GM12874 (cell line): ENCODE measurements around the gene GRM1.

Experiments
- TF ChIP-seq, protein P1 (sequence below): IDR thresholded peaks from 2 replicates; pipeline ENCODE4 v1.5.1; 2011; ENCODE audit warnings: low read depth, mild to moderate bottlenecking, control low read depth, low read length, moderate library complexity; ENCODE audit not compliant: insufficient read depth

GRM1 gene

GRCh38 chr6:146364816-146365594, 336.1 kb downstream of the GRM1 start:
- TF ChIP-seq, protein P1, sequence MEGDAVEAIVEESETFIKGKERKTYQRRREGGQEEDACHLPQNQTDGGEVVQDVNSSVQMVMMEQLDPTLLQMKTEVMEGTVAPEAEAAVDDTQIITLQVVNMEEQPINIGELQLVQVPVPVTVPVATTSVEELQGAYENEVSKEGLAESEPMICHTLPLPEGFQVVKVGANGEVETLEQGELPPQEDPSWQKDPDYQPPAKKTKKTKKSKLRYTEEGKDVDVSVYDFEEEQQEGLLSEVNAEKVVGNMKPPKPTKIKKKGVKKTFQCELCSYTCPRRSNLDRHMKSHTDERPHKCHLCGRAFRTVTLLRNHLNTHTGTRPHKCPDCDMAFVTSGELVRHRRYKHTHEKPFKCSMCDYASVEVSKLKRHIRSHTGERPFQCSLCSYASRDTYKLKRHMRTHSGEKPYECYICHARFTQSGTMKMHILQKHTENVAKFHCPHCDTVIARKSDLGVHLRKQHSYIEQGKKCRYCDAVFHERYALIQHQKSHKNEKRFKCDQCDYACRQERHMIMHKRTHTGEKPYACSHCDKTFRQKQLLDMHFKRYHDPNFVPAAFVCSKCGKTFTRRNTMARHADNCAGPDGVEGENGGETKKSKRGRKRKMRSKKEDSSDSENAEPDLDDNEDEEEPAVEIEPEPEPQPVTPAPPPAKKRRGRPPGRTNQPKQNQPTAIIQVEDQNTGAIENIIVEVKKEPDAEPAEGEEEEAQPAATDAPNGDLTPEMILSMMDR, result no peak

GRCh38 chr6:146367061-146367460, 338.2 kb downstream of the GRM1 start:
- TF ChIP-seq, protein P1, result no peak

DNA sequence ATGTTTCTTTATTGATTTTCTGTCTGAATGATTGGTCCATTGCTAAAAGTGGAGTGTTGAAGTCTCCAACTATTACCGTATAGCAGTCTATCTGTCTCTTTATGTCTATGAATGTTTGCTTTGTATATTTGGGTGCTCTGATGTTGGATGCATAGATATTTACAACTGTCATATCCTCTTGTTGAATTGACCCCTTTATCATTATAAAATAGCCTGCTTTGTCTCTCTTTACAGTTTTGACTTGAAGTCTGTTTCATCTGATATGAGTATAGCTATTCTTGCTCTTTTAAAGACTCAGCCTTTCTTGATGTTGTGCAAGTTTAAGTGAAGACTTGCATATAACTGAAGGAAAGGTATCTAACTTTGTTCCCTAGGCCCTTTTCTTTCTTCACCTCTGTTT, 341.0 kb downstream of the GRM1 start:
- TF ChIP-seq, protein P1, result no peak

DNA sequence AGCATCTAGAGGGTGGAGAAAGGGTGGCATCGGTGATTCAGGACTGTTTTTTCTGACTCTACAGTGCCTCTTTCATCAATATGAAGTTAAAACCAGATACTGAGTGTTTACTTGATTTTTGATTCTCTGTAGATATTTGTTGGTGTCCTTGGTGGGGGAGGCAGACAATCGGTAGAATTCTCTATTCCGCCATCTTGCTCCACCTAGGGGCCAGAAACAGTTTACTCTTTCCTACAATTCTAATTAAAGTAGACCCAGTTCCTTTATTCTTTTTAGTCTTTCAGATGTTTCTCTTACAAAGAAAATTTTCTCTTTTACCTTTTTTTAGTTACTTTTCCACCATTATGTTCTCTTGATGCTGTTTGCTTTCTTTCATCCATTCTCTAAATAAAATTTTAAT, 352.6 kb downstream of the GRM1 start:
- TF ChIP-seq, protein P1, result no peak

DNA sequence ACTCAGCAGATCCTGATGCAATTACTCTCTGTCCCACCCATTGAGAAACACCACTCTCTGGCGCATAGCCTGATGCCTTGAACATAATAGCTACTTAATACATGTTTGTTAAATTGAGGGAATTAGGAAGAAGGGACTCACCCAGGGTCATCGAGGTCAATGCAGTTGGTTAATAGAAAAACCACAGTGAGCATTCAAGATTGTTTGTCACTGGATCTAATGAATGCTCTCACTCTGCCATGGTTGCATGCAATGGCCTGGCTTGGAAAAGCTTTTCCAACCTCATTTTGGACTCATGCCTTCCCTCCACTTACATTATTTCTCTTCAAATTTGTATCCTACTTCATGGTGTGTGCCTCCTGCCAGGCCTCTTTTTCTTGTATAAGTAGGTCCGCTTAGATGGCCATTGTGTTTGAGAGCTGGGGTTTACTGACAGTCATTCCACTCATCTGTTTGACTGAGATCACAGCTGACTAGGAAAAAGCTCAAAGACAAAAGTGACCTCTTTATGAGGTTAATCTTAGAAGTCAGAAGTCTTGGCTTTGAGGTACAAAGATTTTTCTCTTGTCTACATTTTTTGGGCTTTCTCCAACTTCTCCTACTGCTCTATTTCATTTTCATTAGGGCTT, 360.0 kb downstream of the GRM1 start:
- TF ChIP-seq, protein P1, result no peak

- TF ChIP-seq, protein P1, result no peak
Observed at GRCh38 chr6:146389740-146390139, 360.9 kb downstream of the GRM1 start.

DNA sequence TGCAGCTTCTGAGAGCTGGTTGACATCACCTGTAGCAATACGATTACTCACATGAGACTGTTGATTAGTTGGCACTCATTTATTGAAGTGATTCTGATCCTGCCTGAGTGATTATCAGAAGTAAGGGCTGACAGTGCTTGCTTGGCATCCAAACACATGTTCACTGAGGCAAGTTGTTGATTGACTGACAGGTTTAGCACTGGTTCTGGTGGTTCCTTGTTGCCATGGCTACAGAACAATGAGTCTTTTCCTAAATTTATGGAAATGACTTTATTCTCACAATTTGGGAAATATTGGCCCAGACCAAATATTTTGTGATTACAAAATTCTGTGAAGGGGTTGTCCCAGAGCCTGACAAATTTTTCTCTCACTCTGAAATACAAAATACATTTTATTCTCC, 368.8 kb downstream of the GRM1 start:
- TF ChIP-seq, protein P1, result no peak
